B cell (primary cell): Measurements from ENCODE around the gene CD177.

Experiments
- CTCF ChIP-seq: fragments of 200-600 bp; IDR thresholded peaks from one replicate; pipeline ENCODE4 v1.8.0; 2022; ENCODE audit warnings: antibody characterized with exemption, mild to moderate bottlenecking
- EZH2 ChIP-seq: IDR thresholded peaks from 2 replicates; pipeline ENCODE4 v1.6.1; 2012; ENCODE audit warnings: borderline replicate concordance, low read depth, mild to moderate bottlenecking, moderate library complexity, low read length; ENCODE audit not compliant: insufficient read depth, poor library complexity, severe bottlenecking

DNA sequence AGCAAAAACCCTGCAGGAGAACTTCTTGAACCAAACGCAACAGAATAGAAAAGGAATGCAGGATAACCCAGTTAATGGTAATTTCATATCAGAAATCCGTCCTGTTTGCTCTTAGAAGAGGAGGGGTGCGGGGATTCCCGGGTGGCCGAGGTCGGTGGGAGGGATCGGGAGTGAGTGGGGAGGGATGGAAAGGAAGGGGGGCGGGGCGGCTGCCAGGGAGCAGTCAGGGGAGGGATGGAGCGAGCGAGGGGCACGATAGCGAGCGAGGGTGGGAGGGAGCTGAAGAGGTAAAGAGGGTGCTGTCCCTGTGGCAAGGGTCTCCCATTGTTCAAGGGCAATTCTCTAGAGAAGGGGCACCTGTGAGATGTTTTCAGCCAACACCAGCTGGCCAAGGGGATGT, 26.5 kb downstream of the CD177 start:
- no peak for TF ChIP-seq CTCF
- TF ChIP-seq EZH2, result no peak
